D721Med (cell line): ENCODE data around the gene LRRC72.
"Not testable (repeated sequence)": the region's sequence is repeated elsewhere in the genome, so short reads cannot be mapped to it uniquely, and the experiment has no call there.

ENCODE experiments used
- DNase-seq: peaks from one replicate; pipeline ENCODE4 v3.0.0; 2011; ENCODE audit warnings: low spot score; ENCODE audit not compliant: insufficient read length
- FAIRE-seq: peaks from 2 replicates; lab custom pipeline; 2011; peaks lifted over from hg19 to GRCh38; lab: Jason Lieb, UNC
- TF ChIP-seq, protein P1 (sequence below): IDR thresholded peaks from 2 replicates; pipeline ENCODE4 v1.5.1; 2012; ENCODE audit warnings: mild to moderate bottlenecking, control low read depth; ENCODE audit not compliant: insufficient read depth; ENCODE audit errors: missing control alignments

Gene LRRC72

DNA sequence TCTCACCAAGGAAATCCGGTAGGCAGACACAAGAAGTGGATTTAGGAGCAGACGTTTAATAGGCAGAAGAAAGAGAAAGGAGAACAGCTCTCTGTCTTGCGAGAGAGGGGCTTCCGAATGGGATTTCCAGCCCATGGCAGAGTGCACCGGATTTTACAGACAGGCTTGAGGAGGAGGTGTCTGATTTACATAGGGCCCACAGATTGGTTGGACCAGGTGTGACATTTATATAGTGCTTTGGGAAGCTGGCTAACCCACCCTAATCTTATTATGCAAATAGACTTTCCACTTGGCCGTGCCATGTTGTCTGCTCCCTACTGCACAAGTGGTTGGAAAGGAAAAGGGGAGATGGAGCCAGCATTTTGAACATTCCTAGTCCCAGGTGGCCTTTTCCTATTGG, 61.2 kb downstream of the LRRC72 start:
- FAIRE-seq = peak; percentile 66
- DNase-seq = peak; percentile 26
- TF ChIP-seq, protein P1, sequence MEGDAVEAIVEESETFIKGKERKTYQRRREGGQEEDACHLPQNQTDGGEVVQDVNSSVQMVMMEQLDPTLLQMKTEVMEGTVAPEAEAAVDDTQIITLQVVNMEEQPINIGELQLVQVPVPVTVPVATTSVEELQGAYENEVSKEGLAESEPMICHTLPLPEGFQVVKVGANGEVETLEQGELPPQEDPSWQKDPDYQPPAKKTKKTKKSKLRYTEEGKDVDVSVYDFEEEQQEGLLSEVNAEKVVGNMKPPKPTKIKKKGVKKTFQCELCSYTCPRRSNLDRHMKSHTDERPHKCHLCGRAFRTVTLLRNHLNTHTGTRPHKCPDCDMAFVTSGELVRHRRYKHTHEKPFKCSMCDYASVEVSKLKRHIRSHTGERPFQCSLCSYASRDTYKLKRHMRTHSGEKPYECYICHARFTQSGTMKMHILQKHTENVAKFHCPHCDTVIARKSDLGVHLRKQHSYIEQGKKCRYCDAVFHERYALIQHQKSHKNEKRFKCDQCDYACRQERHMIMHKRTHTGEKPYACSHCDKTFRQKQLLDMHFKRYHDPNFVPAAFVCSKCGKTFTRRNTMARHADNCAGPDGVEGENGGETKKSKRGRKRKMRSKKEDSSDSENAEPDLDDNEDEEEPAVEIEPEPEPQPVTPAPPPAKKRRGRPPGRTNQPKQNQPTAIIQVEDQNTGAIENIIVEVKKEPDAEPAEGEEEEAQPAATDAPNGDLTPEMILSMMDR = no peak

- FAIRE-seq (no peak), DNase-seq (no peak)
- TF ChIP-seq, protein P1 = no peak
Observed at GRCh38 chr7:16589881-16590280, 63.3 kb downstream of the LRRC72 start.

DNA sequence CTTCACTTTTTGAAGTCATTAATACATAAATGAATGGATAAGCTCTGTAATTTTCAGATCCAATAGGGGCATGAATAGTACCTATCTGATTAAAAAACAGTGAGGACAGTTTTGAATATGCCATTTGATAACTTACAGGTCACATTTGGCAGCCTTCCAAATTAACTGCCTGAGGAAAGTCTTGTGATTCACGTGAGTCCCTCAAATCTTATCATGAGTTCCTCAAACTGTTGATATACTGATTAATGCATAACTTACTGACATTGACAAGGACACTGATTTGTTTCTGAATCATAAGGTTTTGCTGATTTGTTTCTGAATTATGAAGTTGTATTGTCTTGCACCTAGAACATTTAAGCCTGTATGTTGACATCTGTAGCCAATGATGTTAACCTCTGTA, 63.8 kb downstream of the LRRC72 start:
- FAIRE-seq = no peak
- TF ChIP-seq, protein P1 = no peak
- no peak for DNase-seq

DNA sequence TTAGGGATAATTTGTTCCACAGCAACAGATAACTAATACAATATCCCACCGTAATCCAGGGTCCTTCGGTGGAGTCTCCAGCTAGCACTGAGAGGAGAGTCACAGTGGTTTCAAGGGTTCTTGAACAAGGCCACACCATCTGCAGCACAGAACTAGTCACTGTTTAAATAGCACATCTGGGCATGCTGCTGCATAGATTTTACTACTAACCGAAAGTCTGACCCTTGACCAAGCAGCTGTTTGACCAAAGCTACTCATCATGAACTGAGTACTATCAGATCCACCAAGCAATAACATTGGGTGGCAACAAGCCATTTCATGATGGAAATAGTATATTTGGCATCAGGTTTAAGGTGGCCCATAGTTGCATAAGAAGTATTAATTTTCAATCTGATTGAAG, 65.8 kb downstream of the LRRC72 start:
- DNase-seq = no peak
- TF ChIP-seq, protein P1 = no peak
- FAIRE-seq = no peak

- DNase-seq (no peak), FAIRE-seq (no peak)
- TF ChIP-seq, protein P1 = no peak
Observed at GRCh38 chr7:16594061-16594460, 67.4 kb downstream of the LRRC72 start.

DNA sequence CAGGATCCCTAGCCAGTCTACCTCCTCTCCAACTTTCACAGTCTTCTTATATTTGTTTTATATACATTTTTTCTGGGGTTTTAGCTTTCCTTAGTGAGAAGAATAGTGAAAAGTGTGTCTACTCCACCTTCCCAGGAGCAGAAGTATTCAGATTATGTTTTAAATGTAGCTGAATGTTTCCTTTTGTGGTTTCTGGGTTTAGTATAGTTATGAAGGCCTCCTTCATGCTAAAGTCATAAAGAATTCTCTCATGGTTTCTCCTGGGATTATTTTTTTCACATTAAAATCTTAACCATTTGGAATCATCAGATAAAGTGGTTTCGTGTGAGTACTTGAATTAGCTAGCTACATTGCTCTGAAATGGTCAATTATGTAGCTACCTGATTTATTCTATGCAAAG, 68.1 kb downstream of the LRRC72 start:
- DNase-seq = no peak
- no peak for FAIRE-seq
- TF ChIP-seq, protein P1 = no peak

GRCh38 chr7:16595596-16595995, 69.0 kb downstream of the LRRC72 start:
- FAIRE-seq, DNase-seq: not testable (repeated sequence)

- TF ChIP-seq, protein P1 = no peak
- no peak for FAIRE-seq
Observed at GRCh38 chr7:16598015-16598414, 71.4 kb downstream of the LRRC72 start.

More at GRCh38 chr7:16598015-16598414, 71.4 kb downstream of the LRRC72 start:
- no peak for DNase-seq
